HCT116 (cell line): ENCODE data around the gene SPRING1. TPM values are rescaled to one million over a fixed set of nuclear protein-coding genes. Genes with fewer than 3 reads are reported as not detected.

Experiments
- ATAC-seq: fragments of 200-7000 bp; cut with Tn5 transposase; 2 replicates; pipeline ENCODE4 v1.9.1; 2020; ENCODE audit warnings: mild to moderate bottlenecking, moderate library complexity
- BruUV-seq: library from RNA; stranded (reverse); fragments of 400-500 nt; replicated peaks from 2 replicates; lab custom pipeline; 2021; lab: Mats Ljungman, UMichigan
- CTCF ChIA-PET: fragments of 300-600 bp; sonication (Branson Sonifier 250); formaldehyde crosslinking; loops from one replicate; lab custom pipeline; 2021; ENCODE audit warnings: antibody characterized with exemption; lab: Charles Lee
- POLR2A ChIA-PET: fragments of 300-600, 350-600 bp; sonication (Branson Sonifier 250); formaldehyde crosslinking; loops from one replicate; lab custom pipeline; 2021; ENCODE audit warnings: antibody characterized with exemption; lab: Charles Lee
- RAD21 ChIA-PET, 2 experiments: fragments of 300-600 bp; sonication (Branson Sonifier 250); formaldehyde crosslinking; loops; one replicate each; lab custom pipeline; 2023; ENCODE audit warnings: low total read pairs in 2 of 2; ENCODE audit not compliant: uncharacterized antibody in 2 of 2, unreplicated experiment in 2 of 2, low non-redundant PET in 1 of 2; lab: Charles Lee
- DNase-seq: peaks from one replicate; pipeline ENCODE4 v3.0.0-alpha.2; 2010; ENCODE audit warnings: low read depth, low spot score
- H2AFZ ChIP-seq: fragments of 200-600 bp; shearing (Covaris generic), sonication (generic); 2 replicates; pipeline ENCODE4 v1.6.1; 2017; ENCODE audit warnings: low read depth, mixed run types, mixed read lengths, antibody characterized with exemption, low read length; ENCODE audit not compliant: poor library complexity, severe bottlenecking
- H3K27ac ChIP-seq: 2 replicates; pipeline ENCODE4 v1.5.1; 2012; ENCODE audit warnings: low read depth, low read length
- H3K27me3 ChIP-seq: fragments of 200-600 bp; sonication (generic); 2 replicates; pipeline ENCODE4 v1.6.1; 2016; ENCODE audit warnings: mixed run types, low read length, mixed read lengths; ENCODE audit not compliant: insufficient read depth
- H3K36me3 ChIP-seq, 2 experiments: fragments of 200-500 bp in 1 of 2; fragments of 200-600 bp in 1 of 2; sonication (Bioruptor generic) in 1 of 2; sonication (generic) in 1 of 2; 2 replicates each; pipeline versions ENCODE4 v1.5.1 to v1.6.1; 2014 to 2016; ENCODE audit warnings: low read length in 2 of 2, inconsistent platforms in 1 of 2, mixed read lengths in 1 of 2, mixed run types in 1 of 2; ENCODE audit not compliant: insufficient read depth in 2 of 2, control insufficient read depth in 1 of 2
- H3K4me1 ChIP-seq, 2 experiments: fragments of 200-600 bp in 1 of 2; sonication (generic) in 1 of 2; 2 replicates each; pipeline versions ENCODE4 v1.5.1 to v1.6.1; 2012 to 2017; ENCODE audit warnings: low read length in 2 of 2, inconsistent platforms in 1 of 2, mild to moderate bottlenecking in 1 of 2, mixed read lengths in 1 of 2, mixed run types in 1 of 2, moderate library complexity in 1 of 2; ENCODE audit not compliant: insufficient read depth in 2 of 2, control insufficient read depth in 1 of 2
- H3K4me2 ChIP-seq: fragments of 200-600 bp; sonication (generic); 2 replicates; pipeline ENCODE4 v1.6.1; 2017; ENCODE audit warnings: mixed run types, low read length, mixed read lengths
- H3K4me3 ChIP-seq, 2 experiments: fragments of 200-600 bp in 1 of 2; sonication (generic) in 1 of 2; replicated peaks in 1 of 2; 2 replicates each; pipeline ENCODE4 v1.5.1; 2011 to 2016; ENCODE audit warnings: low read length in 2 of 2, control low read depth in 1 of 2, low read depth in 1 of 2, mild to moderate bottlenecking in 1 of 2, mixed read lengths in 1 of 2, mixed run types in 1 of 2
- H3K79me2 ChIP-seq: fragments of 200-600 bp; sonication (generic); 2 replicates; pipeline ENCODE4 v1.6.1; 2017; ENCODE audit warnings: mild to moderate bottlenecking, mixed run types, low read length, moderate library complexity, mixed read lengths; ENCODE audit not compliant: insufficient read depth
- H3K9ac ChIP-seq: fragments of 200-600 bp; sonication (generic); 2 replicates; pipeline ENCODE4 v1.6.1; 2016; ENCODE audit warnings: low read length, mixed read lengths
- H3K9me2 ChIP-seq: fragments of 200-600 bp; sonication (generic), shearing (Covaris generic); 2 replicates; pipeline ENCODE4 v1.6.1; 2017; ENCODE audit warnings: mixed run types, mild to moderate bottlenecking, moderate library complexity; ENCODE audit not compliant: insufficient read depth
- H3K9me3 ChIP-seq, 2 experiments: fragments of 200-500 bp in 1 of 2; fragments of 200-600 bp in 1 of 2; sonication (Bioruptor generic) in 1 of 2; sonication (generic) in 1 of 2; 2 replicates each; pipeline ENCODE4 v1.6.1; 2014 to 2017; ENCODE audit warnings: low read length in 2 of 2, mixed read lengths in 2 of 2, inconsistent platforms in 1 of 2, low read depth in 1 of 2, mild to moderate bottlenecking in 1 of 2, mixed run types in 1 of 2, moderate library complexity in 1 of 2; ENCODE audit not compliant: control insufficient read depth in 1 of 2, insufficient read depth in 1 of 2
- H4K20me1 ChIP-seq: fragments of 200-600 bp; sonication (generic), shearing (Covaris generic); 2 replicates; pipeline ENCODE4 v1.6.1; 2017; ENCODE audit warnings: mixed run types, mild to moderate bottlenecking, moderate library complexity; ENCODE audit not compliant: insufficient read depth
- ATF3 ChIP-seq: IDR thresholded peaks from 2 replicates; pipeline ENCODE4 v1.6.1; 2012
- CBX3 ChIP-seq: IDR thresholded peaks from 2 replicates; pipeline ENCODE4 v1.6.1; 2012; ENCODE audit warnings: low read depth
- JUND ChIP-seq: IDR thresholded peaks from 2 replicates; pipeline ENCODE4 v1.6.1; 2012
- POLR2A ChIP-seq: IDR thresholded peaks from 2 replicates; pipeline ENCODE4 v1.7.0; 2011; ENCODE audit warnings: borderline replicate concordance; ENCODE audit not compliant: insufficient read depth, insufficient read length; ENCODE audit errors: extremely low read depth
- POLR2AphosphoS5 ChIP-seq: IDR thresholded peaks from 2 replicates; pipeline ENCODE4 v1.6.1; 2011; ENCODE audit warnings: mild to moderate bottlenecking, low read depth, low read length, moderate library complexity
- SP1 ChIP-seq: IDR thresholded peaks from 2 replicates; pipeline ENCODE4 v1.6.1; 2012; ENCODE audit warnings: low read depth
- SRF ChIP-seq: IDR thresholded peaks from 2 replicates; pipeline ENCODE4 v1.6.1; 2012; ENCODE audit warnings: low read depth
- ZFX ChIP-seq: fragments of 450-650 bp; IDR thresholded peaks from 2 replicates; pipeline ENCODE4 v1.6.1; 2017
- intact Hi-C: fragments of 100-400 bp; cut with micrococcal nuclease; formaldehyde crosslinking; loops from 2 replicates; pipeline ENCODE4 v1.10.0; 2022
- total RNA-seq: library from RNA; stranded (reverse); gene quantifications from one replicate; pipeline ENCODE4 v1.2.1, GENCODE V29; 2021; ENCODE audit not compliant: unreplicated experiment
- TF ChIP-seq, protein P1 (sequence below): IDR thresholded peaks from 2 replicates; pipeline ENCODE4 v1.6.1; 2012
- TF ChIP-seq, protein P2 (sequence below): IDR thresholded peaks from 2 replicates; pipeline ENCODE4 v1.6.1; 2011; ENCODE audit warnings: mild to moderate bottlenecking, low read length, moderate library complexity; ENCODE audit not compliant: insufficient replicate concordance; ENCODE audit errors: extremely low read depth
- TF ChIP-seq, protein P3 (sequence below): IDR thresholded peaks from 2 replicates; pipeline ENCODE4 v1.6.1; 2012; ENCODE audit warnings: low read depth

Gene SPRING1
- total RNA-seq, 1 experiment from 2014 or later, result 28.5 TPM

GRCh38 chr12:116694653-116695463 is 43.0 kb downstream of the SPRING1 start:
- no peaks in the 10 kb centered on the region for H4K20me1 ChIP-seq
- H3K4me2 ChIP-seq, result no peak overlapping the region
- DNase-seq (no peak), ATAC-seq (no peak)
- no peaks in the 10 kb centered on the region for H3K36me3 ChIP-seq
- no peaks in the 10 kb centered on the region for H3K27me3 ChIP-seq
- H3K9me3 ChIP-seq, result no peaks in the 10 kb centered on the region
- no peak overlapping the region for H2AFZ ChIP-seq
- H3K9ac ChIP-seq, result no peak overlapping the region
- intact Hi-C loops, result loop anchor here (5.0 to 10.0 kb wide), 3 partner anchors 420 to 628 kb away; partner anchors contain the start of gene MED13L
- no TSS peak for BruUV-seq
- no peaks in the 10 kb centered on the region for H3K9me2 ChIP-seq
- no peaks in the 10 kb centered on the region for H3K79me2 ChIP-seq
- ChIA-PET CTCF (no interaction called here), RAD21 (no interaction called here), POLR2A (no interaction called here)
- TF ChIP-seq SP1, result no peak
- no peak for TF ChIP-seq ZFX
- no peak for TF ChIP-seq POLR2A
- TF ChIP-seq CBX3, result no peak
- no peak for TF ChIP-seq ATF3
- TF ChIP-seq, protein P1, sequence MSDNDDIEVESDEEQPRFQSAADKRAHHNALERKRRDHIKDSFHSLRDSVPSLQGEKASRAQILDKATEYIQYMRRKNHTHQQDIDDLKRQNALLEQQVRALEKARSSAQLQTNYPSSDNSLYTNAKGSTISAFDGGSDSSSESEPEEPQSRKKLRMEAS, result no peak
- no peak for TF ChIP-seq POLR2AphosphoS5
- TF ChIP-seq JUND, result no peak
- TF ChIP-seq, protein P2, sequence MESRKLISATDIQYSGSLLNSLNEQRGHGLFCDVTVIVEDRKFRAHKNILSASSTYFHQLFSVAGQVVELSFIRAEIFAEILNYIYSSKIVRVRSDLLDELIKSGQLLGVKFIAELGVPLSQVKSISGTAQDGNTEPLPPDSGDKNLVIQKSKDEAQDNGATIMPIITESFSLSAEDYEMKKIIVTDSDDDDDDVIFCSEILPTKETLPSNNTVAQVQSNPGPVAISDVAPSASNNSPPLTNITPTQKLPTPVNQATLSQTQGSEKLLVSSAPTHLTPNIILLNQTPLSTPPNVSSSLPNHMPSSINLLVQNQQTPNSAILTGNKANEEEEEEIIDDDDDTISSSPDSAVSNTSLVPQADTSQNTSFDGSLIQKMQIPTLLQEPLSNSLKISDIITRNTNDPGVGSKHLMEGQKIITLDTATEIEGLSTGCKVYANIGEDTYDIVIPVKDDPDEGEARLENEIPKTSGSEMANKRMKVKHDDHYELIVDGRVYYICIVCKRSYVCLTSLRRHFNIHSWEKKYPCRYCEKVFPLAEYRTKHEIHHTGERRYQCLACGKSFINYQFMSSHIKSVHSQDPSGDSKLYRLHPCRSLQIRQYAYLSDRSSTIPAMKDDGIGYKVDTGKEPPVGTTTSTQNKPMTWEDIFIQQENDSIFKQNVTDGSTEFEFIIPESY, result no peak
- TF ChIP-seq, protein P3, sequence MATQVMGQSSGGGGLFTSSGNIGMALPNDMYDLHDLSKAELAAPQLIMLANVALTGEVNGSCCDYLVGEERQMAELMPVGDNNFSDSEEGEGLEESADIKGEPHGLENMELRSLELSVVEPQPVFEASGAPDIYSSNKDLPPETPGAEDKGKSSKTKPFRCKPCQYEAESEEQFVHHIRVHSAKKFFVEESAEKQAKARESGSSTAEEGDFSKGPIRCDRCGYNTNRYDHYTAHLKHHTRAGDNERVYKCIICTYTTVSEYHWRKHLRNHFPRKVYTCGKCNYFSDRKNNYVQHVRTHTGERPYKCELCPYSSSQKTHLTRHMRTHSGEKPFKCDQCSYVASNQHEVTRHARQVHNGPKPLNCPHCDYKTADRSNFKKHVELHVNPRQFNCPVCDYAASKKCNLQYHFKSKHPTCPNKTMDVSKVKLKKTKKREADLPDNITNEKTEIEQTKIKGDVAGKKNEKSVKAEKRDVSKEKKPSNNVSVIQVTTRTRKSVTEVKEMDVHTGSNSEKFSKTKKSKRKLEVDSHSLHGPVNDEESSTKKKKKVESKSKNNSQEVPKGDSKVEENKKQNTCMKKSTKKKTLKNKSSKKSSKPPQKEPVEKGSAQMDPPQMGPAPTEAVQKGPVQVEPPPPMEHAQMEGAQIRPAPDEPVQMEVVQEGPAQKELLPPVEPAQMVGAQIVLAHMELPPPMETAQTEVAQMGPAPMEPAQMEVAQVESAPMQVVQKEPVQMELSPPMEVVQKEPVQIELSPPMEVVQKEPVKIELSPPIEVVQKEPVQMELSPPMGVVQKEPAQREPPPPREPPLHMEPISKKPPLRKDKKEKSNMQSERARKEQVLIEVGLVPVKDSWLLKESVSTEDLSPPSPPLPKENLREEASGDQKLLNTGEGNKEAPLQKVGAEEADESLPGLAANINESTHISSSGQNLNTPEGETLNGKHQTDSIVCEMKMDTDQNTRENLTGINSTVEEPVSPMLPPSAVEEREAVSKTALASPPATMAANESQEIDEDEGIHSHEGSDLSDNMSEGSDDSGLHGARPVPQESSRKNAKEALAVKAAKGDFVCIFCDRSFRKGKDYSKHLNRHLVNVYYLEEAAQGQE, result no peak
- no peak for TF ChIP-seq SRF
- no peaks in the 10 kb centered on the region for H3K4me1 ChIP-seq
- no peak overlapping the region for H3K27ac ChIP-seq
- H3K4me3 ChIP-seq, result no peak overlapping the region
